Measurements from ENCODE around the gene FAM13C. TPM values are rescaled to one million over a fixed set of nuclear protein-coding genes. Genes with fewer than 3 reads are reported as not detected.

The FAM13C gene
- total RNA-seq, 1 experiment from 2014 or later, result not detected

DNA sequence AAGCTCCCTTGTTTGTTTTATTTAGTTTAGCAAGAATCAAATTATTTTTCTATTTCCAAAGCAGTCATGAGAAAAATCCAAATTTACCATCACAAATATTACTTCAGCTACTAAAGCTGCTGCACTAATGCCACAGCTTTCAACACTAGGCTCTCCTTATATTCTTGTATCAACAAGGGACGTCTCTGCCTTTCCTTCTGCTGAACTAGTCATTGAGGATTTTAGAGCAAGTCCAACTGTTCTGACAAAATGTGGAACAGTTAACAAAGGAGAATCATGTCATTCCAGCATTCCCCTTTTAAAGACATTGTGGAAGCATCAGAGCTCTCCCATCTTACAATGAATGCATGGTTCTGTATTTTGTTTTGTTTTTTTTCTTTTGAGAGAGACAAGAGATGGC is 28.6 kb downstream of the FAM13C start:
- no peaks in the 10 kb centered on the region for H3K36me3 Mint-ChIP-seq (ENCODE audit: insufficient read depth, unreplicated experiment)

DNA sequence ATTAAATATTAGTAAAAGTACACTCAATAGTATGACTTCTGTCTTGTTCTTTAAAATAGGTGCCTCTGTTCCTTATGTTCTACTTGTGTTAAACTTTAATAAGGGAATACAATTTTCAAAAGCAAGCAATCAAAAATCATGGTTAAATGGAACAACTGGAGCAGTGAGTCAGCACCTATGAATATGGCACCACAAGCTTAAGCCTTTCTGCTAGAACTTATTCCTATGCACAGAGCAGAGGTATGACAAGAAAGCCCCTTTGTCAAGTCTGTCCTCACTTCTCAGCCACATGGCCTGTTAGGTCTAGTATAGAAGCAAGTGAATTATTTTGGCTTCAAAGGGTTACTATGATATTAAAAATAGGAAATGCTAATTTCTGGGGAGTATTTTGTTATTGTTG is 29.8 kb downstream of the FAM13C start:
- Mint-ChIP-seq H3K27me3 (ENCODE audit: insufficient read depth, unreplicated experiment) (no peaks in the 10 kb centered on the region), H3K36me3 (ENCODE audit: insufficient read depth, unreplicated experiment) (no peaks in the 10 kb centered on the region), H3K4me1 (ENCODE audit: insufficient read depth, unreplicated experiment) (peaks cover 13% of the 10 kb centered on the region), H3K4me3 (ENCODE audit: unreplicated experiment) (no peak overlapping the region), H3K9me3 (ENCODE audit: unreplicated experiment) (no peaks in the 10 kb centered on the region), H3K27ac (ENCODE audit: low read depth, unreplicated experiment) (no peak overlapping the region)
- no peak for DNase-seq (ENCODE audit: unreplicated experiment)
- no TSS peak for BruUV-seq (replicated peaks)
- POLR2A ChIA-PET, result interaction anchor here (0.7 kb wide), 1 partner anchor 28 kb away, joined by 3 read pairs; no protein-coding TSS in a partner anchor
- TF ChIP-seq, protein P1, sequence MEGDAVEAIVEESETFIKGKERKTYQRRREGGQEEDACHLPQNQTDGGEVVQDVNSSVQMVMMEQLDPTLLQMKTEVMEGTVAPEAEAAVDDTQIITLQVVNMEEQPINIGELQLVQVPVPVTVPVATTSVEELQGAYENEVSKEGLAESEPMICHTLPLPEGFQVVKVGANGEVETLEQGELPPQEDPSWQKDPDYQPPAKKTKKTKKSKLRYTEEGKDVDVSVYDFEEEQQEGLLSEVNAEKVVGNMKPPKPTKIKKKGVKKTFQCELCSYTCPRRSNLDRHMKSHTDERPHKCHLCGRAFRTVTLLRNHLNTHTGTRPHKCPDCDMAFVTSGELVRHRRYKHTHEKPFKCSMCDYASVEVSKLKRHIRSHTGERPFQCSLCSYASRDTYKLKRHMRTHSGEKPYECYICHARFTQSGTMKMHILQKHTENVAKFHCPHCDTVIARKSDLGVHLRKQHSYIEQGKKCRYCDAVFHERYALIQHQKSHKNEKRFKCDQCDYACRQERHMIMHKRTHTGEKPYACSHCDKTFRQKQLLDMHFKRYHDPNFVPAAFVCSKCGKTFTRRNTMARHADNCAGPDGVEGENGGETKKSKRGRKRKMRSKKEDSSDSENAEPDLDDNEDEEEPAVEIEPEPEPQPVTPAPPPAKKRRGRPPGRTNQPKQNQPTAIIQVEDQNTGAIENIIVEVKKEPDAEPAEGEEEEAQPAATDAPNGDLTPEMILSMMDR (IDR thresholded peaks at IDR 0.05; ENCODE audit: unreplicated experiment), result no peak
- intact Hi-C loops (cut with micrococcal nuclease), result no loop called here
- CTCF ChIA-PET, result interaction anchor here (0.7 kb wide), 1 partner anchor 460 kb away, joined by 3 read pairs; no protein-coding TSS in a partner anchor

More for the DNA sequence above, 28.6 kb downstream of the FAM13C start:
- H3K27me3 Mint-ChIP-seq (ENCODE audit: insufficient read depth, unreplicated experiment), result no peaks in the 10 kb centered on the region
- intact Hi-C loops (cut with micrococcal nuclease), result no loop called here
- ChIA-PET POLR2A (interaction anchor here (0.9 kb wide), 1 partner anchor 34 kb away, joined by 3 read pairs; no protein-coding TSS in a partner anchor), CTCF (no interaction called here)
- BruUV-seq (replicated peaks), result no TSS peak
- H3K27ac Mint-ChIP-seq (ENCODE audit: low read depth, unreplicated experiment), result no peak overlapping the region
- TF ChIP-seq, protein P1 (IDR thresholded peaks at IDR 0.05; ENCODE audit: unreplicated experiment), result no peak
- H3K4me1 Mint-ChIP-seq (ENCODE audit: insufficient read depth, unreplicated experiment), result peaks cover 13% of the 10 kb centered on the region
- no peaks in the 10 kb centered on the region for H3K9me3 Mint-ChIP-seq (ENCODE audit: unreplicated experiment)
- H3K4me3 Mint-ChIP-seq (ENCODE audit: unreplicated experiment), result no peak overlapping the region
- DNase-seq (ENCODE audit: unreplicated experiment), result no peak

DNA sequence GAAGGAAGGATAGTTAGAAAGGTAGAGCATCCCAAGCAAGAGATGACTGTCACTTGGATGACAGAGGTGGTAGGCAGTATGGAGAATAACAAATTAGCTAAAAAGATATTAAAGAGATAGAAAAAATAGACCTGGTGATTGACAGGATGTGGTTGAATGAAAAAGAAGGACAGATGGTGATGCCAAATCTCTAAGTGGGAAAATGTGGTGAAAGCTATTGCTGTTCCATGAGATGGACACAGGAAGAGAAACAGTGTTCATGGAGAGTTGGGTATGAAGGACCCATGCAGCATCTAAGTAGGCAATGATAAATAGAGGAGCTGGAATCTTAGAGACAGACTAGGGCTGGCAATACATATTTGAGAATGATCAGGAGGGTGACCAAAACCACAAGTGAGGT is 30.7 kb downstream of the FAM13C start:
- BruUV-seq (replicated peaks), result no TSS peak
- no peak overlapping the region for H3K27ac Mint-ChIP-seq (ENCODE audit: low read depth, unreplicated experiment)

DNA sequence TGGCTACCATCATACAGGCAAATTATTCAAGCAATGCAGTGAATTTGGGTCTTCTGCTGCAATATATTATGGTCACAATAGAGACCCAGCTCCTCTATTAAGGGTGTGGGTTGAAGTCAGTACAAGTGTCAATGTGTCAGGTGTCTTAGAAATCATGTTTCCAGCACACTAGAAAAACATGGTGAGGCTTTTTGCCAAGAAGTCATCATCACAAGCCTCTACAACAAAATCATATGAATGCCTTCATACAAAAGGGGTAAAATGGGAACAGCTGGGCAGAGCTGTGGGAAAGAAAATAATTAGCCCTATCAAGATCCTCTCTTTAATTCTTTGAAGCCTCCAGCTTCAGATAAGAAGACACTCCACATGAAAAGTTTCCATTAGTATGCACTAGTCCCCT is 37.2 kb downstream of the FAM13C start:
- DNase-seq (ENCODE audit: unreplicated experiment), result no peak
- intact Hi-C loops (cut with micrococcal nuclease), result no loop called here
- Mint-ChIP-seq H3K27ac (ENCODE audit: low read depth, unreplicated experiment) (no peak overlapping the region), H3K9me3 (ENCODE audit: unreplicated experiment) (no peaks in the 10 kb centered on the region), H3K27me3 (ENCODE audit: insufficient read depth, unreplicated experiment) (peaks cover 11% of the 10 kb centered on the region), H3K36me3 (ENCODE audit: insufficient read depth, unreplicated experiment) (no peaks in the 10 kb centered on the region), H3K4me1 (ENCODE audit: insufficient read depth, unreplicated experiment) (no peaks in the 10 kb centered on the region), H3K4me3 (ENCODE audit: unreplicated experiment) (no peak overlapping the region)
- TF ChIP-seq, protein P1 (IDR thresholded peaks at IDR 0.05; ENCODE audit: unreplicated experiment), result no peak
- ChIA-PET CTCF (no interaction called here), POLR2A (interaction anchor here (0.7 kb wide), 2 partner anchors 33 to 73 kb away, joined by 3 to 4 read pairs; no protein-coding TSS in a partner anchor)
- BruUV-seq (replicated peaks), result no TSS peak

More for the DNA sequence above, 30.7 kb downstream of the FAM13C start:
- Mint-ChIP-seq H3K4me3 (ENCODE audit: unreplicated experiment) (no peak overlapping the region), H3K27me3 (ENCODE audit: insufficient read depth, unreplicated experiment) (no peaks in the 10 kb centered on the region), H3K36me3 (ENCODE audit: insufficient read depth, unreplicated experiment) (no peaks in the 10 kb centered on the region), H3K9me3 (ENCODE audit: unreplicated experiment) (no peaks in the 10 kb centered on the region), H3K4me1 (ENCODE audit: insufficient read depth, unreplicated experiment) (peaks cover 5% of the 10 kb centered on the region)
- POLR2A ChIA-PET, result no interaction called here
- no peak for DNase-seq (ENCODE audit: unreplicated experiment)
- TF ChIP-seq, protein P1 (IDR thresholded peaks at IDR 0.05; ENCODE audit: unreplicated experiment), result no peak
- intact Hi-C loops (cut with micrococcal nuclease), result no loop called here
- CTCF ChIA-PET, result interaction anchor here (0.7 kb wide), 1 partner anchor 623 kb away, joined by 3 read pairs; no protein-coding TSS in a partner anchor
